Endothelial cell of umbilical vein (primary cell): ENCODE measurements around the gene ZSCAN20. TPM values are rescaled to one million over a fixed set of nuclear protein-coding genes. Genes with fewer than 3 reads are reported as not detected.

Experiments used
- BruUV-seq: library from RNA; stranded (reverse); fragments of 400-500 nt; replicated peaks from 2 replicates; lab custom pipeline; 2021; lab: Mats Ljungman, UMichigan
- CTCF ChIA-PET: fragments of 300-600, 350-600 bp; sonication (Branson Sonifier 250); formaldehyde crosslinking; loops from one replicate; lab custom pipeline; 2021; ENCODE audit warnings: antibody characterized with exemption, inconsistent platforms; lab: Charles Lee
- POLR2A ChIA-PET: fragments of 300-600, 350-600 bp; sonication (Branson Sonifier 250); formaldehyde crosslinking; loops from one replicate; lab custom pipeline; 2021; ENCODE audit warnings: antibody characterized with exemption, inconsistent platforms; lab: Charles Lee
- DNase-seq: peaks from one replicate; pipeline ENCODE4 v3.0.0-alpha.2; 2011; ENCODE audit warnings: low read depth, low spot score
- FAIRE-seq: peaks from 2 replicates; lab custom pipeline; 2011; peaks lifted over from hg19 to GRCh38; lab: Jason Lieb, UNC
- H2AFZ ChIP-seq: 2 replicates; pipeline ENCODE4 v1.6.0; 2012; ENCODE audit warnings: low read depth, low read length, control low read depth, inconsistent platforms
- H3K27ac ChIP-seq: 2 replicates; pipeline ENCODE4 v1.5.1; 2011; ENCODE audit warnings: low read depth, mild to moderate bottlenecking, control low read depth, low read length, moderate library complexity; ENCODE audit not compliant: insufficient read depth
- H3K27me3 ChIP-seq, 2 experiments: 2 replicates each; pipeline versions ENCODE4 v1.6.0 to v1.6.1; 2011; ENCODE audit warnings: low read length in 2 of 2, mixed read lengths in 1 of 2; ENCODE audit not compliant: control insufficient read depth in 2 of 2, insufficient read depth in 2 of 2
- H3K36me3 ChIP-seq, 2 experiments: 2 replicates in 1 of 2; 3 replicates in 1 of 2; pipeline ENCODE4 v1.5.1; 2011; ENCODE audit warnings: low read length in 2 of 2, mild to moderate bottlenecking in 1 of 2, moderate library complexity in 1 of 2; ENCODE audit not compliant: control insufficient read depth in 2 of 2, insufficient read depth in 2 of 2; ENCODE audit errors: extremely low read depth in 1 of 2
- H3K4me1 ChIP-seq: 3 replicates; pipeline ENCODE4 v1.5.1; 2011; ENCODE audit warnings: mild to moderate bottlenecking, low read length; ENCODE audit not compliant: control insufficient read depth, insufficient read depth; ENCODE audit errors: extremely low read depth
- H3K4me2 ChIP-seq: 2 replicates; pipeline ENCODE4 v1.6.1; 2011; ENCODE audit warnings: low read length, control low read depth, mixed read lengths; ENCODE audit not compliant: insufficient read depth
- H3K4me3 ChIP-seq, 3 experiments: fragments of 200-600 bp in 1 of 3; sonication (generic), shearing (Covaris generic) in 1 of 3; replicated peaks in 1 of 3; 2 replicates each; pipeline ENCODE4 v1.5.1; 2011 to 2016; ENCODE audit warnings: control low read depth in 3 of 3, low read length in 3 of 3, mild to moderate bottlenecking in 2 of 3, inconsistent platforms in 1 of 3, low read depth in 1 of 3, moderate library complexity in 1 of 3; ENCODE audit not compliant: insufficient read depth in 1 of 3
- H3K79me2 ChIP-seq: 2 replicates; pipeline ENCODE4 v1.6.0; 2012; ENCODE audit warnings: low read length, inconsistent platforms; ENCODE audit not compliant: control insufficient read depth, insufficient read depth
- H3K9ac ChIP-seq: replicated peaks from 2 replicates; pipeline ENCODE3; 2011; ENCODE audit warnings: low read length, control low read depth; ENCODE audit not compliant: insufficient read depth; ENCODE audit errors: extremely low read depth
- H3K9me1 ChIP-seq: replicated peaks from 3 replicates; pipeline ENCODE4 v1.6.0; 2011; ENCODE audit warnings: mild to moderate bottlenecking, low read length; ENCODE audit not compliant: control insufficient read depth, insufficient read depth; ENCODE audit errors: extremely low read depth
- H3K9me3 ChIP-seq: replicated peaks from 2 replicates; pipeline ENCODE4 v1.5.1; 2012; ENCODE audit warnings: low read length, inconsistent platforms; ENCODE audit not compliant: control insufficient read depth, insufficient read depth
- H4K20me1 ChIP-seq: replicated peaks from 2 replicates; pipeline ENCODE3; 2011; ENCODE audit warnings: mild to moderate bottlenecking, low read length; ENCODE audit not compliant: control insufficient read depth, insufficient read depth; ENCODE audit errors: extremely low read depth
- EZH2 ChIP-seq: IDR thresholded peaks from 2 replicates; pipeline ENCODE4 v1.6.1; 2012; ENCODE audit warnings: borderline replicate concordance, low read depth, mild to moderate bottlenecking, moderate library complexity, low read length, inconsistent platforms; ENCODE audit not compliant: severe bottlenecking
- FOS ChIP-seq: IDR thresholded peaks from 2 replicates; pipeline ENCODE4 v1.6.1; 2011; ENCODE audit warnings: mild to moderate bottlenecking, low read length, moderate library complexity, borderline replicate concordance; ENCODE audit not compliant: insufficient read depth
- GATA2 ChIP-seq: IDR thresholded peaks from 2 replicates; pipeline ENCODE4 v1.7.0; 2011; ENCODE audit warnings: low read depth, mild to moderate bottlenecking, moderate library complexity, mixed read lengths, low read length; ENCODE audit not compliant: insufficient read length, insufficient read depth
- JUN ChIP-seq: IDR thresholded peaks from 2 replicates; pipeline ENCODE4 v1.6.1; 2011; ENCODE audit warnings: borderline replicate concordance, low read depth; ENCODE audit not compliant: insufficient read length, insufficient read depth
- MYC ChIP-seq: IDR thresholded peaks from one replicate; pipeline ENCODE4 v1.6.1; 2011; ENCODE audit warnings: mild to moderate bottlenecking, low read depth, low read length
- POLR2A ChIP-seq: IDR thresholded peaks from 2 replicates; pipeline ENCODE4 v1.6.1; 2012; ENCODE audit warnings: low read depth, mild to moderate bottlenecking, control low read depth, low read length
- POLR2AphosphoS5 ChIP-seq: IDR thresholded peaks from 2 replicates; pipeline ENCODE4 v1.6.1; 2012; ENCODE audit warnings: low read depth, mild to moderate bottlenecking, control low read depth, low read length, moderate library complexity; ENCODE audit not compliant: insufficient read depth
- dilution Hi-C: fragments of 300-500 bp; cut with MboI; formaldehyde crosslinking; loops from one replicate; pipeline ENCODE4 v1.15.0; 2019; ENCODE audit warnings: low sequenced_read_pairs; ENCODE audit not compliant: extremely low pct_ligation_motif_present
- intact Hi-C: fragments of 100-400 bp; cut with micrococcal nuclease; formaldehyde crosslinking; loops from one replicate; pipeline ENCODE4 v1.10.0; 2022
- polyA plus RNA-seq, 4 experiments: library from polyadenylated mRNA; depleted of rRNA in 3 of 4; stranded (reverse) in 3 of 4; unstranded in 1 of 4; fragments of >200 nt; gene quantifications; 2 replicates each; pipeline versions ENCODE4 v1.2.1 to v1.2.3, GENCODE V29; 2011 to 2012; ENCODE audit warnings: missing spikeins in 1 of 4
- total RNA-seq: library from RNA; stranded (reverse); gene quantifications from 2 replicates; pipeline ENCODE4 v1.2.3, GENCODE V29; 2021
- TF ChIP-seq, protein P1 (sequence below): IDR thresholded peaks from 2 replicates; pipeline ENCODE4 v1.6.1; 2011; ENCODE audit not compliant: insufficient read depth, insufficient read length
- TF ChIP-seq, protein P2 (sequence below), 2 donors: IDR thresholded peaks; 1 replicate in 1 of 2; 2 replicates in 1 of 2; pipeline ENCODE4 v1.5.1; 2011; ENCODE audit warnings: low read length in 2 of 2, mild to moderate bottlenecking in 2 of 2, moderate library complexity in 2 of 2, control low read depth in 1 of 2, inconsistent platforms in 1 of 2, low read depth in 1 of 2; ENCODE audit not compliant: insufficient read depth in 1 of 2; ENCODE audit errors: extremely low read depth in 1 of 2

Gene ZSCAN20
- total and polyA plus RNA-seq, 2 donors (not counting 3 experiments of a cell fraction or from before 2014, with no cell fraction given): 1.2 to 5.8 TPM

DNA sequence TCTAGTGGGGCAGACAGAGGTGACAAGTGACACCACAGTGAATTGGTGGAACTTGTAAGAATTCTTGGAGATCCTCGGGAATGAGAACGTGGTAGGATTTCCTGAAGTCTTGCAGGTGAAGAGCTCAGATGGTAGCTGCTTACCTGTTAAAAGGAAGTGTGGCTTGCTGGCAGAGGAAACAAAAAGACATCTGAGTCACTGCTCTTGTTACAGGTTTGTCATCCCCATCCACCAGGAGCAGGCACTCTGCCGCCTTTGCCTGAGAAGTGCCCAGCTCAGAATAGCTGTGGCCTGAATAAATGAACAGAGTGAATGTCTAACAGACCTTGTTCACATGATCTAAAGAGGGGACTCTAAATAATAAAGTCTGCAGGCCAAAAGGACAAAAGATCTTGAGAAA, 12.3 kb upstream of the ZSCAN20 start:
- Histone ChIP-seq H3K27ac (no peak overlapping the region), H3K9ac (no peak overlapping the region), H3K79me2 (no peaks in the 10 kb centered on the region), H3K27me3 (no peaks in the 10 kb centered on the region), H3K4me1 (peaks cover 16% of the 10 kb centered on the region), H2AFZ (no peak overlapping the region), H3K9me3 (no peaks in the 10 kb centered on the region), H3K9me1 (no peaks in the 10 kb centered on the region), H4K20me1 (no peaks in the 10 kb centered on the region), H3K36me3 (no peaks in the 10 kb centered on the region), H3K4me2 (no peak overlapping the region), H3K4me3 (no peak overlapping the region)
- no peak for DNase-seq
- intact Hi-C loops: no loop called here
- TF ChIP-seq POLR2AphosphoS5: no peak
- TF ChIP-seq MYC: no peak
- no peak for TF ChIP-seq GATA2
- TF ChIP-seq POLR2A: no peak
- dilution Hi-C loops: no loop called here
- BruUV-seq: no TSS peak
- CTCF ChIA-PET: interaction anchor here (1.0 to 4.8 kb wide), 2 partner anchors 10 to 88 kb away, joined by 3 to 37 read pairs; partner anchors contain the start of gene ZSCAN20
- POLR2A ChIA-PET: no interaction called here
- FAIRE-seq: no peak

DNA sequence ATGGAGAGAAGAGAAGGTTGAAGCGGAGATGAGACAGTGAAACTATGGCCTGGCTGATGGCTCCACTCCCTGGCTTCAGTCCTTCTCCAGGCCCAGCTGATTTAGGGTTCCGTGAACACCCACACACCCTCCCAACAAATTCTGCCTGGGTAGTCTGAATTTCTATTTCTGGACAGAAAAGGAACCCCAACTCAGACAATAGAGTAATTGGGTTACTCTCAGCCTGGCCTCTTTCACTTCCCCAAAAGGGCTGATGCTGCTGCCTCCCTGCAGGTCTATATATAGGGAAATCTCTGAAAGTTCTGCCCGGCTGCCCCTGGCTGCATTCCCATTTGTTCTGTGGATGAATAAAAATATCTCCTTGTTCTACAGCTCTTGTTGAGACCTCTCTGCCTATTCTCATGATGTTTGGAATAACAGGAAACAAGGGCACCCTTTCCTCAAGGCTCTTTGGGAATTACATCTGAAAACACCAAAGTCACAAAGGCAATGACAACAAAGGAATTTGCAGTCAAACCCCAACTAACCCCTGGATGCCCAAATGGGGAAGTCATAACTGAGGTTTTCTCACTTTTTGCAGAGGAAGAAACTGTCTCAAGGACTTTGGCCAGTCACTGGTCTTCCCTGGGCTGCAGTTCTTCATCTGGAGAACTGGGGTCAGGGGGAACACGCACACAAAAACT, 11.4 kb upstream of the ZSCAN20 start:
- BruUV-seq: no TSS peak
- no peaks in the 10 kb centered on the region for H3K9me3 ChIP-seq
- no peaks in the 10 kb centered on the region for H3K36me3 ChIP-seq
- no peaks in the 10 kb centered on the region for H3K27me3 ChIP-seq
- H3K4me1 ChIP-seq: peaks cover 16% of the 10 kb centered on the region
- dilution Hi-C loops: no loop called here
- H3K27ac ChIP-seq: no peak overlapping the region
- ChIA-PET POLR2A (no interaction called here), CTCF (interaction anchor here (4.8 kb wide), 1 partner anchor 9 kb away, joined by 37 read pairs; the partner anchor contains the start of gene ZSCAN20)
- no peak overlapping the region for H3K4me3 ChIP-seq
- H4K20me1 ChIP-seq: no peaks in the 10 kb centered on the region
- peak; percentile 65 for DNase-seq
- no peak overlapping the region for H3K4me2 ChIP-seq
- FAIRE-seq: no peak
- no peaks in the 10 kb centered on the region for H3K9me1 ChIP-seq
- TF ChIP-seq EZH2: no peak
- no peak for TF ChIP-seq FOS
- TF ChIP-seq, protein P1, sequence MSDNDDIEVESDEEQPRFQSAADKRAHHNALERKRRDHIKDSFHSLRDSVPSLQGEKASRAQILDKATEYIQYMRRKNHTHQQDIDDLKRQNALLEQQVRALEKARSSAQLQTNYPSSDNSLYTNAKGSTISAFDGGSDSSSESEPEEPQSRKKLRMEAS: no peak
- TF ChIP-seq, protein P2, sequence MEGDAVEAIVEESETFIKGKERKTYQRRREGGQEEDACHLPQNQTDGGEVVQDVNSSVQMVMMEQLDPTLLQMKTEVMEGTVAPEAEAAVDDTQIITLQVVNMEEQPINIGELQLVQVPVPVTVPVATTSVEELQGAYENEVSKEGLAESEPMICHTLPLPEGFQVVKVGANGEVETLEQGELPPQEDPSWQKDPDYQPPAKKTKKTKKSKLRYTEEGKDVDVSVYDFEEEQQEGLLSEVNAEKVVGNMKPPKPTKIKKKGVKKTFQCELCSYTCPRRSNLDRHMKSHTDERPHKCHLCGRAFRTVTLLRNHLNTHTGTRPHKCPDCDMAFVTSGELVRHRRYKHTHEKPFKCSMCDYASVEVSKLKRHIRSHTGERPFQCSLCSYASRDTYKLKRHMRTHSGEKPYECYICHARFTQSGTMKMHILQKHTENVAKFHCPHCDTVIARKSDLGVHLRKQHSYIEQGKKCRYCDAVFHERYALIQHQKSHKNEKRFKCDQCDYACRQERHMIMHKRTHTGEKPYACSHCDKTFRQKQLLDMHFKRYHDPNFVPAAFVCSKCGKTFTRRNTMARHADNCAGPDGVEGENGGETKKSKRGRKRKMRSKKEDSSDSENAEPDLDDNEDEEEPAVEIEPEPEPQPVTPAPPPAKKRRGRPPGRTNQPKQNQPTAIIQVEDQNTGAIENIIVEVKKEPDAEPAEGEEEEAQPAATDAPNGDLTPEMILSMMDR (IDR thresholded peaks at IDR 0.05; ENCODE audit: extremely low read depth in 1 of 2, insufficient read depth in 1 of 2, low read depth in 1 of 2, low read length in 2 of 2): no peak
- TF ChIP-seq POLR2A: no peak
- no peak for TF ChIP-seq MYC
- TF ChIP-seq JUN: no peak
- H2AFZ ChIP-seq: peak overlapping the region; percentile 26
- intact Hi-C loops: no loop called here
- no peak overlapping the region for H3K9ac ChIP-seq
- H3K79me2 ChIP-seq: no peaks in the 10 kb centered on the region
